Loucy (cell line): ENCODE data around the gene ACAN.

Experiments used
- CTCF ChIP-seq: fragments of 200-600 bp; sonication (generic); conservative IDR thresholded peaks from 2 replicates; pipeline ENCODE4 v1.5.1; 2014; ENCODE audit warnings: mild to moderate bottlenecking, antibody characterized with exemption, low read length
- EZH2phosphoT487 ChIP-seq: fragments of 200-600 bp; IDR thresholded peaks from 2 replicates; pipeline ENCODE4 v1.6.1; 2018; ENCODE audit warnings: antibody characterized with exemption, mild to moderate bottlenecking, moderate library complexity, borderline replicate concordance

DNA sequence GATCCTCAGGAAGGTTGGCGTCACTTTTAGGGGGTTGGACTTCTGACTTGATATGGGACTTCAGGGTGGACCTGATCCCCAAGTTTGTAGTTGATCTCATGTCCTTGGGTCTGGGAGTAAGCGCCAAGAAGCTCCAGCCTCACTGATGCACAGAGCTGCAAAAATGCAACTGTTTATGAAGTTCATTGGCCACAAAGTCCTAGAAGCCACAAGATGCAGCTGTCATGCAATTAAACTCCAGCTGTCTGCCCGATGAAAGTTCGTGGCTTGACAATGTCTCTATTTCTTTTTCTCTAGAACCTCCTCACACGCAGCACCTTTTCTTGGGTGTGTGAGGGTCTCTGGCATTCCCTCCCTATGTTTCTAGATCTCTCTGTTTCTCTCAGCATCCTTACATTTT is 9.2 kb upstream of the ACAN start:
- TF ChIP-seq CTCF (no peak), EZH2phosphoT487 (no peak)
